ENCODE results near the gene ZNF33A.
"Not testable (repeated sequence)": the region's sequence is repeated elsewhere in the genome, so short reads cannot be mapped to it uniquely, and the experiment has no call there.

Gene ZNF33A

GRCh38 chr10:38045129-38045528 is 34.7 kb downstream of the ZNF33A start:
- no peak for DNase-seq

DNA sequence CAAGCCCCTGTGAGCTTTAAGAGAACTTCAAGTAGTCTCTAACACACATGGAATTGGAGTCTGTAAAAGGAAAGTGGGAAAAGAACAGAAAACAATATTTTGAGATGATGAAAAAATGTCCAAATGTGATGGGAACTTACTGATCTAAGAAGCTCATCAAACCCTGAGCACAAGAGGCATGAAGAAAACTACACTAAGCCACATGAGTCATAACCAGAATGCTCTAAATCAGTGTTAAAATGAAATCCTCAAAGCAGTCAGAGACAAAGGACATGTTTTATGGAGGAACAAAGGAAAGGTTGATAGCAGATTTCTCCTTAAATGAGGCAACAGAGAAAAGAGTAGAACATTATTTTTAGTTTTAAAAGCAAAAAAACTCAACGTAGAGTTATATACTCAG is 37.2 kb downstream of the ZNF33A start:
- no peak for DNase-seq

DNA sequence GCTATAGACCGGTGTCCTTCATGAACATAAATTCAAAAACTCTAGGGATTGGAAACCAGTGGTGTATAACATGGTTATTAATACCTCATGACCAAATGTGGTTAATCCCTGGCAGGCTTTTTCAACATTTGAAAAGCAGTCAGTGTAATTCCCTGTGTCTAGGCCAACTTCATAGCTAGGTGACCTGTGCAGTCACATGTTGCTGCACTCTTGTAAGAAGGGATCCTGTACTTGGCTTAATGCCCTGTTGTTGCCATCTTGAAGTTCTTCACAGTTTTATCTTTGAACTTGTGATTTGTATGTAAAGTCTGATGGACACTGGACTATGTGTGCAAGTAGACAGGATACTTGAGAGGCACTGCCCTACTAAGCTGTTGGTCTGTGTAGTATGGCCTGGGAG is 39.7 kb downstream of the ZNF33A start:
- DNase-seq, result no peak

DNA sequence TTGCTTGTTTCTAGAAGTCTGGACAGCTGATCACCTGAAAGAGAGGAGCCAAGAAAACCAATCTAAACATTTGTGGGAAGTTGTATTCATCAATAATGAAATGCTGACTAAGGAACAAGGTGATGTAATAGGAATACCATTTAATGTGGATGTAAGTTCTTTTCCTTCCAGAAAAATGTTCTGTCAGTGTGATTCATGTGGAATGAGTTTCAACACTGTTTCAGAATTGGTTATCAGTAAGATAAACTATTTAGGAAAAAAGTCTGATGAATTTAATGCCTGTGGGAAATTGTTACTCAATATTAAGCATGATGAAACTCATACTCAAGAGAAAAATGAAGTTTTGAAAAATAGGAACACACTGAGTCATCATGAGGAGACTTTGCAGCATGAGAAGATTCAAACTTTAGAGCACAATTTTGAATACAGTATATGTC is 43.9 kb downstream of the ZNF33A start:
- no peak for DNase-seq

GRCh38 chr10:38055274-38055894 is 44.9 kb downstream of the ZNF33A start:
- DNase-seq, result not testable (repeated sequence)

- DNase-seq, result not testable (repeated sequence)
Measured at GRCh38 chr10:38069663-38070062, 59.2 kb downstream of the ZNF33A start.

GRCh38 chr10:38070501-38070900 is 60.0 kb downstream of the ZNF33A start:
- peak in 2 of 51 donors; percentile 3 to 28 for DNase-seq

- DNase-seq, result no peak
Measured at GRCh38 chr10:38072552-38072951, 62.1 kb downstream of the ZNF33A start.

DNA sequence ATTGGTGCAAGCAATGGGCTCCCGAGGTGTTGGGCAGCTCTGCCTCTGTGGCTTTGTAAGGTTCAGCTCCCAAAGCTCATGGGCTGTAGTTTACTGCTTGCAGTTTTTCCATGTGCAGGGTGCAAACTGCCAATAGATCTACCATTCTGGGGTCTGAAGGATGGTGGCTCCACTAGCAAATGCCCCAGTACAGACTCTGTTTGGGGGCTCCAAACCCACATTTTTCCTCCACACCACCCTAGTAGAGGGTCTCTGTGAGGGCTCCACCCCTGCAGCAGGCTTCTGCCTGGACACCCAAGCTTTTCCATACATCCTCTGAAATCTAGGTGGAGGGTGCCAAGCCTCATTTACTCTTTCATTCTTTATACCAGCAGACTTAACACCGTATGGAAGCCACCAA is 66.2 kb downstream of the ZNF33A start:
- DNase-seq, result no peak

DNA sequence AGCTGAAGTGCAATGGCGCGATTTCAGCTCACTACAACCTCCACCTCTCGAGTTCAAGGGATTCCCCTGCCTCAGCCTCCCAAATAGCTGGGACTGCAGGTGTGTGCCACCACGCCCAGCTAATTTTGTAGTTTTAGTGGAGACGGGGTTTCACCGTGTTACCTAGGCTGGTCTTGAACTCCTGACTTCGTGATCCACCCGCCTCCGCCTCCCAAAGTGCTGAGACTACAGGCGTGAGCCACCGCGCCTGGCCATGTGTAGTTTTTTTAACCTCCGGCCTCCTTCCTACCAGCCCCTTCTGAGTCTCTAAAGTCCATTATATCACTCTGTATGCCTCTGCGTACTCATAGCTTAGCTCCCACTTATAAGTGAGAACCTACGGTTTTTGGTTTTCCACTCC is 82.8 kb downstream of the ZNF33A start:
- DNase-seq, result peak in 1 of 51 donors; percentile 1

- DNase-seq, result peak in 13 of 51 donors; percentile 27 to 82 (median 54)
Measured at GRCh38 chr10:38093816-38094157, 83.3 kb downstream of the ZNF33A start.

DNA sequence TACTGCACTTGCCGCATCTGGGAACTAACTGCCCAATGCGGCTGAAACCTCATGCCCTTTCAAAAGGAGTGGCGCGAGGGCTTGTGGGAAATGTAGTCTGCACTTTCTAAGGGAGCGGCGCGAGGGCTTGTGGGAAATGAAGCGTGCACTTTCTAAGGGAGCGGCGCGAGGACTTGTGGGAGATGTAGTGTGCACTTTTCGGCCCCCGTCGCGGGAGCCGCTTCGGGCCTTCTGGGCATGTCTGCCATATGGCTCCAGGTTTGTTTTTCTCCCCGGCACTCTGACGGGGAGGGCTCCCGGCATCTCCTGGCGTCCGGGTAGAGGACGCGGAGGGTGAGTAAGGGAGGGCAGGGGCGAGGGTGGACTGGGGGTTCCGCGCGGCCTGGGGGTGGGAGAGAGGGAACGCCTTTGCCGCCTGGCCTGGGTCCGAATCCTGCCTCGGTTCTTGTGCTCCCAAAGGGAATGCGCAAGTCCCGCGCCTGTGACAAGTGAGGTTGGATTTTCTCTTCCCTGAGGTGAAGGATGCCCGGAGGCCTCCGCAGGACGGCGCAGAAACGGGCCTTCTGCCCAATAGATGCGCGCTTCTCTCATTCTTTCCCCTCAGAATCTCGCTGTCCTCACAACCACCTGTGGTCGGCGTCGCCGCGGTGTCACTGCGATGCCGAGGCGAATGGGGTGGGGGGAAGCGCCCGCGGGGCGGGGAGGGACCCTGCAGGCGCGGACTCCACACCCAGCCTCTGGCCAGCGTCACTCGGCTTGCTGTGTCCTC is 83.9 kb downstream of the ZNF33A start, which contains the start of gene ZNF37A:
Gene ZNF37A, plus strand, starts transcription at position 180 of the 769 bp plus-strand sequence. CDS start 2,281 bp downstream, outside the sequence.
- DNase-seq, result peak; percentile 70 to 99 (median 92)

DNA sequence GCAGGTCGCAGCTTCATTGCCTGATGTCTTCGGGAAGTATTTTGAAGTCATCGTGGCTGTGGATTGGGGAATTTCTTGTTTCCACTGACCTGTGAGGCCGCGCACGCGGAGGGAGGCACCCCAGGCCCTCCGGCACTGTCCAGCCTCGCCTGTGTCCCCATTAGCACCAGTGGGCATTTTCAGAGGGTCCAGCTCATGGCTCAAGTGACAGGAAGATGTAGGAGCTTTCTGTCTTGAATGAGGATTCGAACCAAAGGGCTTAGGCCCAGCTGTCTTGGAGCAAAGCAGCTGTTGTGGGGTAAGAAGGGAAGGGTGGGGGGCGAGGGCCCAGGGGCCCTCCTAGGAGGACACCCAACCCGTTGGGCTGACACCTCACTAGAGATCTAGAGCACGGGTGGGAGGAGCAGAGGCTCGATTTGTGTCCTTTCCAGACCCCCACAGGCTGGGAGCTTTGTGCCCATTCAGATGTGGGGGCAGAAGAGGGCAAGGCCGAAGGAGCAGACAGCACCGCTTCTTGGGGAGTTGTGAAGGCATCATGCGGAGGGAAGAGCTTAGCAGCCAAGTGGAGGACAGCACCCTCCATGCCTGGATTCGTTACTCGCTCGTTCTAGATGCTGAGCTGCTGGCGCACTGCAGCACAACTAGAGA is 84.6 kb downstream of the ZNF33A start:
- DNase-seq, result peak in 4 of 51 donors; percentile 7 to 28 (median 21)

DNA sequence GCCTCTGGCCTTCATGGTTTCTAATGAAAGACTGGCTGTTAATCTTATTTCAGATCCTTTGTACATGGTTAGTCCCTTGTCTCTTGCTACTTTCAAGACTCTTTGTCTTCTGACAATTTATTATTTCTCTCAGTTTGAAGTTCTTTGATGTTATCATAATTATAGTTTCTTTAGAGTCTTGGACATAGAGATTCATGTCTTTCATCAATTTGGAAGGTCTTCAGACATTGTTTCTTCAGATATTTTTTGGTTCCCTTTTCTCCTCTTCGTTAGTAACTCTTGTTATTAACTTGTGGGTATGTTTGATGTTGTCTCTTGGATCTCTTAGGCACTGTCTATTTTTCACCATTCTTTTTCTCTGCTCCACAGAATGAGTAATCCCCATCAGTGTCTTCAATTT is 92.4 kb downstream of the ZNF33A start:
- no peak for DNase-seq

- no peak for DNase-seq
Measured at GRCh38 chr10:38103756-38104155, 93.3 kb downstream of the ZNF33A start.

DNA sequence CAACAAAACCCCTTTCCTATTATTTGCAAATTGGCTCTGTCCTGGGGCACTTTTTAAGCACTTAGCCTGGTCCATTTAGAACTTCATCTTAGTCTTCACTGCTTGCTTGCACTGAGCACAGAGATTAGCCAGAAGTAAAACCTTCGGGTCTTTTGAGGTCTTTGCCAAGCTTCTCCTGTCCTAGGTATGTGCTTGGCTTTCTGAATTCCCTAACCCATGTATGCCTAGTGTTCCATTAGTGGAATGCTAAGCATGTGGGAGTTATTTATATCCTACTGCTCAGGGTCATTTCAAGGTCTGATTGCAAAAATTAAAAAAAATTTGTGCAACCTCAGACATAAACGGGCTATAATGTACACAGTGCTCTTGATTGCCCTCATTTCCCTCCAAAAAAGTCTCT is 101.7 kb downstream of the ZNF33A start:
- DNase-seq, result no peak

Data from hypothalamus (tissue), 51 donors.